HG03039 (cell line): ENCODE results near the gene LMF1.
A peak's percentile ranks its signal among the peaks of the same experiment; 100 is the strongest.

ENCODE experiments used
- ATAC-seq: cut with Tn5 transposase; IDR thresholded peaks from one replicate; pipeline ENCODE4 v1.9.1; 2021; ENCODE audit warnings: mild to moderate bottlenecking, moderate library complexity; ENCODE audit not compliant: unreplicated experiment

The LMF1 gene

GRCh38 chr16:970766-971581, at the start of gene LMF1:
TSS of gene LMF1 (minus strand) at chr16:970984. CDS start at chr16:970980, 4 bp downstream.
- ATAC-seq: peak; percentile 72

- ATAC-seq: no peak
These were observed 49.3 kb upstream of the LMF1 start for GRCh38 chr16:1020091-1020399.

GRCh38 chr16:1019231-1020090, 48.7 kb upstream of the LMF1 start:
- ATAC-seq: no peak

- no peak for ATAC-seq
These were observed 47.8 kb upstream of the LMF1 start for GRCh38 chr16:1018447-1019198.

GRCh38 chr16:1014771-1015495, 44.1 kb upstream of the LMF1 start:
- no peak for ATAC-seq

GRCh38 chr16:1014221-1014620, 43.4 kb upstream of the LMF1 start:
- ATAC-seq: no peak

- no peak for ATAC-seq
These were observed 42.8 kb upstream of the LMF1 start for GRCh38 chr16:1013593-1013900.

GRCh38 chr16:1012722-1013592, 42.2 kb upstream of the LMF1 start:
- ATAC-seq: no peak

- no peak for ATAC-seq
These were observed 41.4 kb upstream of the LMF1 start for GRCh38 chr16:1012135-1012534.

GRCh38 chr16:1011316-1012082, 40.7 kb upstream of the LMF1 start:
- no peak for ATAC-seq

GRCh38 chr16:1010815-1011214, 40.0 kb upstream of the LMF1 start:
- no peak for ATAC-seq

- no peak for ATAC-seq
These were observed 39.5 kb upstream of the LMF1 start for GRCh38 chr16:1010251-1010650.

GRCh38 chr16:1009358-1010150, 38.8 kb upstream of the LMF1 start:
- ATAC-seq: no peak

- ATAC-seq: no peak
These were observed 37.3 kb upstream of the LMF1 start for GRCh38 chr16:1008085-1008484.

- ATAC-seq: no peak
These were observed 36.6 kb upstream of the LMF1 start for GRCh38 chr16:1007284-1007850.

GRCh38 chr16:1006781-1007180, 36.0 kb upstream of the LMF1 start:
- no peak for ATAC-seq

- no peak for ATAC-seq
These were observed 34.5 kb upstream of the LMF1 start for GRCh38 chr16:1005286-1005685.
